A673 (cell line): ENCODE measurements around the gene IL4R. TPM values are rescaled to one million over a fixed set of nuclear protein-coding genes. Genes with fewer than 3 reads are reported as not detected.
"Not testable (repeated sequence)": the region's sequence is repeated elsewhere in the genome, so short reads cannot be mapped to it uniquely, and the experiment has no call there.

ENCODE experiments used
- BruUV-seq: library from RNA; stranded (reverse); fragments of 400-500 nt; replicated peaks from 2 replicates; lab custom pipeline; 2021; lab: Mats Ljungman, UMichigan
- CTCF ChIA-PET: fragments of 300-600 bp; sonication (Branson Sonifier 250); formaldehyde crosslinking; loops from one replicate; lab custom pipeline; 2022; ENCODE audit warnings: antibody characterized with exemption; lab: Charles Lee
- POLR2A ChIA-PET: fragments of 300-600 bp; sonication (Branson Sonifier 250); formaldehyde crosslinking; loops from one replicate; lab custom pipeline; 2022; ENCODE audit warnings: antibody characterized with exemption; ENCODE audit not compliant: low non-redundant PET; lab: Charles Lee
- DNase-seq: peaks from one replicate; pipeline ENCODE4 v3.0.0-alpha.2; 2015; ENCODE audit warnings: low spot score
- H3K27ac ChIP-seq: fragments of 200-600 bp; sonication (generic); 2 replicates; pipeline ENCODE4 v1.5.1; 2016; ENCODE audit warnings: mixed run types, low read depth, mild to moderate bottlenecking, mixed read lengths, antibody characterized with exemption, low read length; ENCODE audit not compliant: poor library complexity, severe bottlenecking
- H3K27me3 ChIP-seq: fragments of 200-600 bp; sonication (generic); replicated peaks from 2 replicates; pipeline ENCODE4 v1.6.1; 2017; ENCODE audit warnings: mixed run types, low read depth, mild to moderate bottlenecking, mixed read lengths, antibody characterized with exemption, low read length; ENCODE audit not compliant: insufficient read depth, poor library complexity
- H3K36me3 ChIP-seq: fragments of 200-600 bp; sonication (generic); 2 replicates; pipeline ENCODE4 v1.6.1; 2016; ENCODE audit warnings: mixed run types, mild to moderate bottlenecking, mixed read lengths, antibody characterized with exemption, low read length; ENCODE audit not compliant: insufficient read depth, poor library complexity, severe bottlenecking
- H3K4me1 ChIP-seq: fragments of 200-600 bp; sonication (generic); 2 replicates; pipeline ENCODE4 v1.6.1; 2017; ENCODE audit warnings: mixed run types, mild to moderate bottlenecking, mixed read lengths, antibody characterized with exemption, low read length; ENCODE audit not compliant: insufficient read depth, poor library complexity, severe bottlenecking
- H3K4me3 ChIP-seq: fragments of 200-600 bp; sonication (generic); 2 replicates; pipeline ENCODE4 v1.5.1; 2016; ENCODE audit warnings: low read depth, mixed run types, mild to moderate bottlenecking, mixed read lengths, low read length; ENCODE audit not compliant: poor library complexity, severe bottlenecking
- H3K9me3 ChIP-seq: fragments of 200-600 bp; sonication (generic); 2 replicates; pipeline ENCODE4 v1.6.1; 2016; ENCODE audit warnings: mixed run types, low read depth, mild to moderate bottlenecking, mixed read lengths, antibody characterized with exemption, low read length; ENCODE audit not compliant: poor library complexity, severe bottlenecking
- CTCF ChIP-seq: fragments of 300-800, 200-600 bp; sonication (generic); conservative IDR thresholded peaks from 2 replicates; pipeline ENCODE4 v1.5.1; 2017; ENCODE audit warnings: low read depth, mild to moderate bottlenecking, antibody characterized with exemption, low read length, moderate library complexity, mixed read lengths
- EZH2 ChIP-seq: fragments of 200-600 bp; sonication (generic); IDR thresholded peaks from 2 replicates; pipeline ENCODE4 v1.6.1; 2017; ENCODE audit warnings: borderline replicate concordance, low read depth, mild to moderate bottlenecking, mixed read lengths, antibody characterized with exemption, low read length; ENCODE audit not compliant: poor library complexity, severe bottlenecking
- intact Hi-C: fragments of 100-400 bp; cut with micrococcal nuclease; formaldehyde crosslinking; loops from one replicate; pipeline ENCODE4 v1.10.0; 2022; ENCODE audit not compliant: unreplicated experiment
- total RNA-seq: library from RNA; stranded (reverse); gene quantifications from 2 replicates; pipeline ENCODE4 v1.2.3, GENCODE V29; 2021

IL4R gene
- total RNA-seq, 1 experiment from 2014 or later, result 22.9 TPM

GRCh38 chr16:27408602-27409031 is 94.8 kb downstream of the IL4R start:
- ChIA-PET CTCF (no interaction called here), POLR2A (no interaction called here)
- H3K27me3 ChIP-seq, result no peaks in the 10 kb centered on the region
- no TSS peak for BruUV-seq
- intact Hi-C loops, result no loop called here
- no peaks in the 10 kb centered on the region for H3K36me3 ChIP-seq
- TF ChIP-seq CTCF (no peak), EZH2 (no peak)
- no peaks in the 10 kb centered on the region for H3K9me3 ChIP-seq
- H3K27ac ChIP-seq, result no peak overlapping the region
- H3K4me3 ChIP-seq, result no peak overlapping the region
- DNase-seq, result no peak
- no peaks in the 10 kb centered on the region for H3K4me1 ChIP-seq

- intact Hi-C loops, CTCF ChIA-PET: not testable (repeated sequence)
Observed at GRCh38 chr16:27409958-27410357, 96.2 kb downstream of the IL4R start.

GRCh38 chr16:27410761-27411160 is 97.0 kb downstream of the IL4R start:
- H3K27ac ChIP-seq, result no peak overlapping the region
- no peak overlapping the region for H3K4me3 ChIP-seq
- H3K36me3 ChIP-seq, result no peaks in the 10 kb centered on the region
- no peaks in the 10 kb centered on the region for H3K9me3 ChIP-seq
- DNase-seq, result no peak
- ChIA-PET POLR2A (no interaction called here), CTCF (no interaction called here)
- no peaks in the 10 kb centered on the region for H3K27me3 ChIP-seq
- TF ChIP-seq EZH2 (no peak), CTCF (no peak)
- H3K4me1 ChIP-seq, result peaks cover 9% of the 10 kb centered on the region
- intact Hi-C loops, result no loop called here
- BruUV-seq, result no TSS peak

More at GRCh38 chr16:27409958-27410357, 96.2 kb downstream of the IL4R start:
- DNase-seq, POLR2A ChIA-PET, H3K4me1 ChIP-seq, H3K27me3 ChIP-seq, BruUV-seq, H3K9me3 ChIP-seq, H3K27ac ChIP-seq, H3K36me3 ChIP-seq, H3K4me3 ChIP-seq: not testable (repeated sequence)

GRCh38 chr16:27413956-27414355 is 100.2 kb downstream of the IL4R start:
- ChIA-PET CTCF (no interaction called here), POLR2A (no interaction called here)
- no peaks in the 10 kb centered on the region for H3K36me3 ChIP-seq
- H3K27ac ChIP-seq, result no peak overlapping the region
- no peaks in the 10 kb centered on the region for H3K9me3 ChIP-seq
- H3K27me3 ChIP-seq, result no peaks in the 10 kb centered on the region
- H3K4me1 ChIP-seq, result peaks cover 9% of the 10 kb centered on the region
- no peak for DNase-seq
- BruUV-seq, result no TSS peak
- no peak overlapping the region for H3K4me3 ChIP-seq
- no peak for TF ChIP-seq CTCF
- TF ChIP-seq EZH2, result no peak
- intact Hi-C loops, result no loop called here
